Astrocyte of the spinal cord (primary cell): ENCODE data around the gene OTOS.

Experiments
- DNase-seq: peaks from one replicate; pipeline ENCODE4 v3.0.0; 2011; ENCODE audit warnings: low read depth, low spot score
- H3K4me3 ChIP-seq: 2 replicates; pipeline ENCODE4 v1.5.1; 2011; ENCODE audit warnings: low read depth, mild to moderate bottlenecking, low read length, moderate library complexity
- in situ Hi-C: cut with HindIII; loops from 2 replicates; pipeline ENCODE4 v1.10.0; 2017; ENCODE audit warnings: low sequenced_read_pairs
- TF ChIP-seq, protein P1 (sequence below): IDR thresholded peaks from 2 replicates; pipeline ENCODE4 v1.5.1; 2012; ENCODE audit warnings: low read depth, mild to moderate bottlenecking, low read length, inconsistent platforms

OTOS gene

DNA sequence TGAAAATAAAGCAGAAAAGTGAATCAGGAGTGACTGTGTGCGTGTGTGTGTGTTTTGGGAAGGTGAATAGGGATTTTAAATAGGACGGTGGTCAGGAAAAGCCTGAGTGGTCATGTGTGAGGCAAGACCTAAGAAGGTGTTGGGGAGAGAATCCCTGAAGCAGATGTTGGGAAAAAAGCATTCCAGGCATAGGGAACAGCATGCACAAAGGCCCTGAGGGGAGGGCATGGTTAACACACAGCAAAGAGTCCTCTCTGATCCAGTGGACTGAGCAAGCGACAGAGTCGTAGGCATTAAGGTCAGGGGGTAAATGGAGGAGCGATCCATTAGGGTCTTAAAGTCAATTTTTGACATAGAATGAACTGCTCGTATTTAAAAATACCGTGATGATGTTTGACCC lies 34.0 kb upstream of the OTOS start:
- DNase-seq = no peak
- in situ Hi-C loops = no loop called here
- no peak overlapping the region for H3K4me3 ChIP-seq
- TF ChIP-seq, protein P1, sequence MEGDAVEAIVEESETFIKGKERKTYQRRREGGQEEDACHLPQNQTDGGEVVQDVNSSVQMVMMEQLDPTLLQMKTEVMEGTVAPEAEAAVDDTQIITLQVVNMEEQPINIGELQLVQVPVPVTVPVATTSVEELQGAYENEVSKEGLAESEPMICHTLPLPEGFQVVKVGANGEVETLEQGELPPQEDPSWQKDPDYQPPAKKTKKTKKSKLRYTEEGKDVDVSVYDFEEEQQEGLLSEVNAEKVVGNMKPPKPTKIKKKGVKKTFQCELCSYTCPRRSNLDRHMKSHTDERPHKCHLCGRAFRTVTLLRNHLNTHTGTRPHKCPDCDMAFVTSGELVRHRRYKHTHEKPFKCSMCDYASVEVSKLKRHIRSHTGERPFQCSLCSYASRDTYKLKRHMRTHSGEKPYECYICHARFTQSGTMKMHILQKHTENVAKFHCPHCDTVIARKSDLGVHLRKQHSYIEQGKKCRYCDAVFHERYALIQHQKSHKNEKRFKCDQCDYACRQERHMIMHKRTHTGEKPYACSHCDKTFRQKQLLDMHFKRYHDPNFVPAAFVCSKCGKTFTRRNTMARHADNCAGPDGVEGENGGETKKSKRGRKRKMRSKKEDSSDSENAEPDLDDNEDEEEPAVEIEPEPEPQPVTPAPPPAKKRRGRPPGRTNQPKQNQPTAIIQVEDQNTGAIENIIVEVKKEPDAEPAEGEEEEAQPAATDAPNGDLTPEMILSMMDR = no peak

DNA sequence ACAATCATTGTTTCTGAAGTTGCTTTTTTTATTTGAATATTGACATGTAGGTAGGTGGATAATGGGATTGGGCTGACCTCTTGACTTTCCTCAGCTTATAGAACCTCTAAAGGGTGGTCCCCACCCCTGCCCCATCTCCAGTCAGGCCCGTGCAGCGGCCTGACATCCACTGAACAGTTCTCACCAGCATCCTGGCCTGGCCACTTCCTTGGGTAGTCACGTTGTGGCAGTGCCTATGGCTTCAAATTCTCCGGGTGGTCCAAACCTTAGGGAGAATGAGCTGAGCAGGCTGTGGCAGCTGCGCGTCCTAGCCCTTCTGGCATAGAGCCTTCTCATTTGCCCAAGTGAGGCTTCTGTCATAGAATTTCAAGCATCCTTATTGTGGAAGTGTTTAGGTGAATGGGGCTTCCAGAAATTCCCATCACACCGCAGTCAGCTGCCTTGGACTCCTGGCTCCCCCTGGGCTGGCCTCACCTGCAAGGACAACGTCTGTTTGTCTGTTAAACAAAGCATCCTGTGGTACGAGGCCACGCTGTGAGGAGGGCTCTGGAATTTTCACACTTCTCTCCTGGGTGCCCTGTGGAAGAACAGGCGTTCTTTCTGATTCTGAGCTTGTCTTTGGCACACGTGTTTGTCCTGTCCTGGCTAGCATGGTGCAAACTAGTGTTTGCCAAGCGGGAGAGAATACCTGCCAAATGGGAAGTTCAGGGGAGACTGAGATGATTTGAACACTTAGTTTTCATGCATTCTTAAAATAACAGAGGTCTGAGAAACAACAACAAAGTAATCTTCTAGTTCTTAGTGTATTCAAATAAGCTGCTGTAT lies 31.8 kb upstream of the OTOS start:
- H3K4me3 ChIP-seq = no peak overlapping the region
- no peak for DNase-seq
- TF ChIP-seq, protein P1 = no peak
- in situ Hi-C loops = no loop called here

GRCh38 chr2:240170883-240171282 lies 30.4 kb upstream of the OTOS start:
- in situ Hi-C loops = no loop called here
- H3K4me3 ChIP-seq = no peak overlapping the region
- DNase-seq = no peak
- TF ChIP-seq, protein P1 = no peak

- in situ Hi-C loops = no loop called here
- TF ChIP-seq, protein P1 = no peak
- peak; percentile 3 for DNase-seq
- no peak overlapping the region for H3K4me3 ChIP-seq
Observed at GRCh38 chr2:240170354-240170735, 29.9 kb upstream of the OTOS start.

- TF ChIP-seq, protein P1 = no peak
Observed at GRCh38 chr2:240169486-240170353, 29.3 kb upstream of the OTOS start.

GRCh38 chr2:240168546-240169361 lies 28.3 kb upstream of the OTOS start:
- H3K4me3 ChIP-seq = no peak overlapping the region
- in situ Hi-C loops = no loop called here
- DNase-seq = no peak
- TF ChIP-seq, protein P1 = no peak

More at GRCh38 chr2:240169486-240170353, 29.3 kb upstream of the OTOS start:
- no peak for DNase-seq
- in situ Hi-C loops = no loop called here
- H3K4me3 ChIP-seq = no peak overlapping the region
